GM18520 (cell line): Measurements from ENCODE around the gene PAOX.
"Not testable (repeated sequence)": the region's sequence is repeated elsewhere in the genome, so short reads cannot be mapped to it uniquely, and the experiment has no call there.

Source experiments
- ATAC-seq: cut with Tn5 transposase; IDR thresholded peaks from one replicate; pipeline ENCODE4 v1.9.1; 2021; ENCODE audit not compliant: unreplicated experiment

Gene PAOX

DNA sequence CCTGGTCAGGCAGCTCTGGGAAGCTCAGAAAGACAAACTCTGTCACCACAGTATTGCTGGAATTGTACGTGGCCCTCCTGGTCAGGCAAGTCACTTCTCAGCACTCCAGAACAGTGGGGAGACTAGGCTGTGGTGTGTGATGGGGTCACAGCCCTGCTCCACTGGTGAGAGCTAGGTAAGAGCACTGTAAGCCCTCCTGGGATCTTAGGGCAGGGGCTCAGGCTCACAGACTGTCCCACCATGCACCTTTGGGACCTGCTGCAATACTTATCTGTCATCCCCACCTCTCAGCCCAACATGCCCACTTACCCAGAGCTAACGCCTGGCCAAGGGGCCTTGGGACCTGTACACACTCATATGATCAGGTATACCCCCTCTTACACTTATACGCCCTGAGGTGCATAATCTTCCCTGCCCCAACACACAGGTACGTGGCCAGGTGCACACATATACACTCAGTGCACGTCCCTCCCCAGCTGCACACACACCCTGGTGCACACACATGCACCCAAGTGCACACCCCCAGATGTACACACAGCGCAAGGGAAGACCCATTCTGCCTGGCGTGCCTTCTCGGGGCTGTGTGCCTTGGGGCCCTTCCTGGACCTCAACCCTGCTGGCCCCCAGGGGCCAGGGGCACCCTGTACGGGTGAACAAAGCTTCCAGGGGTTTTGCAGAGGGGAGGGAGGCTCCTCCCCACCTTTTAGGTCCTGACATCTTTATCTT lies 53.0 kb downstream of the PAOX start:
- ATAC-seq = not testable (repeated sequence)

DNA sequence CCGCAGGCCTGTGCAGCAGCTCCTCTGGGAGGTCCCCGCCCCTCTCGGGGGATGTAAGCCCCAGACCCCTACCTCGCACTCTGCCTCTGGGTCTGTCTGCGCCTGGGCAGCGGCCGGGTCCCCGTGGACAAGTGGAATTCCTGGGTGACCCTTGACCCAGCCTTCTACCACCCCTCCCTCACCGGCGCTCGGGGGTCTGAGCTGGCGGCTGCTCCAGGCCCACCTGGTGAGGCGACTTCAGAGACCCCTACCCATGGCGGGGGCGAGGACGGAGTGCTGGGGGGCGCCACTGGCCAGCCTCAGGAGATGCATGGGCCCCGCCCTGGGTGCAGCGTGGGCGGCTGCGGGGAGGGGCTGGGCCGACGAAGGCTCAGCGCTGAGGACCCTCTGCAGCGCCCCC lies 53.7 kb downstream of the PAOX start:
- ATAC-seq = not testable (repeated sequence)

DNA sequence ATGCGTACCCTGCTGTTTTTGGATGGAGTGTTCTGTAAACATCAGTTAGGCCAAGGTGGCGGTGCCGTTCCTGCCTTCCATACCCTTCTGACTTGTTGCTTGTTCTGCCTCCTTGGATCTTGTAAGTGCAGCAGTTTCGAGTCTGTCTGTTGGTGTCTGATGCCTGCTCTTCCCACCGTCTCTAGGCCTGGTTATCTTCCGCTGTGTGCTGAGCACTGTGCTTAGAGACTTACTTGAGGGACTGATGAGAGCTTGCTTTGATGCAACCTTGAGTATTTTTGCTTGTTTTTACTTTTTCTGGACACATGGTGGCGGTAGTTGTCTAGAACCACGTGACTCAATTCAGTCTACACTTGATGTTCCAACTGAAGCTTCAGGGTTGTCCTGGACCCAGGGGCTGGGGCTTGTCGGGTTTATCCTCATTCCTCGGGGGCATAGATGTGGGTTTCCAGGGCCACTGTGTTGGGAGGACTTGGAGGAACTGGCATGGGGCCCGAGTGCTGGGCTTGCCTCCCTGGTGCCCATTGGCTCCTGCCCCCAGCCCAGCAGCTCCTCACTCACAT lies 59.7 kb downstream of the PAOX start:
- no peak for ATAC-seq

DNA sequence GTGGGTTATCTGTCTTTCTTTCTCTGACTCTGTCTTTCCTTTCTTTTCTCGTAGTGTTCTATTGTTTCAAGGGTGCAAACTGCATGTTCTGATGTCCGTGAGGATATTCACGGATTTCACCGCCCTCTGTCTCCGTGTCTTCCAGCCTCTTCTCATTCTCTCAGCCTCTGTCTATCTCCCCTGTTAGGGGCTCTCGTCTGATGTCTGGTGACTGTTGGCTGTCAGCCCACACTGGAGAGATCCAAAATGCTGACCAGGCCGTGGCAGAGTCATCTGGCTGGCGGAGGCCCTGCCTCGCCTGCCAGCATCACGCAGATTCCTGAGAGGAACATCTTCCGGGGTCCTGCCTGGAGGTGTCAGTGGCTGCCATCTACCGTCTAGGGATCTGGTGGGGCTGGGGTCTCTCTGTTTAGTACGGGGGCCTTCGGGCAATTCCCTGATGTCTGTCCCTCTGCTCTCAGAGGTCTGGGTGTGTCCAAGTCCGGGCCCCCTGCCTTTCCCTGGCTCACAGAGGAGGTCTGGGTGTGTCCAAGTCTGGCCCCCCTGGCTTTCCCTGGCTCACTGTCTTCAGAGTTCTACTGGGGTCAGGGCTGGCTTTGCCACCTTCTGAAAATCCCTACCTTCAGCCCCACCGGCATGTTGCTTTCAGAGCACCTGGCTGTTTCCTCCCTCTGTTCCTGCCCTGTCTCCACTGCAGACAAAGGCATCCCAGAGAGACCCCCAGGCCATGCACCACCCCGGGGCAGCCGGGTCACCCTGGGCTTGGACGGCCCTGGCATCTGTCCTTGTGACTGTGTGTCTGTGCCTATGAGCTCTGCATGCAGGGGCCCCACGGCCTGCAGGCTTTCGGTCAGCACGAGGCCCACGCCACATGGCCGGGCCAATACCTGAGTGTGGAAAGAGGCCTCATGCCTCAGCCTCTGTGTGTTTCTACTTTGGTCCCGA lies 60.7 kb downstream of the PAOX start:
- ATAC-seq = no peak

DNA sequence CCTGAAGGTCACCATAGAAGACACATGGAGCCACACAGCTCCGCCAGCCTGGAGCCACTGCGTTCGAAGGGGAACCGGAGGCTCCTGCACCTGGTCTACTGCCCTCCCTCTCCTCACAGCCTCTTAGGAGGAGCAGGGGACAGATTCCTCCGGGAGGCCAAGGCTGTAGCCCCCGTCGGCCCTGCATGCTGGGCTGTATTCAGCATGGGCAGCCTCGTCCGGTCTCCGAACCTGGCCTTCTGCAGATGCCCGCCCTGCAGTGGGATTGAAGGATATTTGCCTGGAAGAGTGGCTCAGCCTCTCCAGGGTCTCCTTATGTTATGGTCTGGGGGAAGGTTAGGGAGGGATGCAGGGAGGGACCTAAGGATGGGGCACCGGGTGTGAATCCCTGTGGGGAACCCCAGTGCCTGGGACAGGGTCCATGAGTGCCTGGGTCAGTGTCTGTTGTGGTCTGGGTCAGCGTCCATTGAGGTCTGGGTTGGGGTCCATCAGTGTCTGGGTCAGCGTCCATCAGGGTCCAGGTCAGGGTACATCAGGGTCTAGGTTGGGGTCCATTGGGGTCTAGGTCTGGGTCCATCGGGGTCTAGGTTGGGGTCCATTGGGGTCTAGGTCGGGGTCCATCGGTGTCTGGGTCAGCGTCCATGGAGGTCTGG lies 61.7 kb downstream of the PAOX start:
- ATAC-seq = no peak
